NB4 (cell line): ENCODE measurements around the gene ZNF496.

Experiments
- POLR2A ChIP-seq: IDR thresholded peaks from 2 replicates; pipeline ENCODE4 v1.6.1; 2011; ENCODE audit warnings: mild to moderate bottlenecking; ENCODE audit not compliant: insufficient read length; ENCODE audit errors: extremely low read depth
- TF ChIP-seq, protein P1 (sequence below): IDR thresholded peaks from one replicate; pipeline ENCODE4 v1.5.1; 2012; ENCODE audit warnings: low read depth, low read length
- TF ChIP-seq, protein P2 (sequence below): IDR thresholded peaks from 2 replicates; pipeline ENCODE4 v1.6.1; 2011; ENCODE audit warnings: low read depth, low read length

DNA sequence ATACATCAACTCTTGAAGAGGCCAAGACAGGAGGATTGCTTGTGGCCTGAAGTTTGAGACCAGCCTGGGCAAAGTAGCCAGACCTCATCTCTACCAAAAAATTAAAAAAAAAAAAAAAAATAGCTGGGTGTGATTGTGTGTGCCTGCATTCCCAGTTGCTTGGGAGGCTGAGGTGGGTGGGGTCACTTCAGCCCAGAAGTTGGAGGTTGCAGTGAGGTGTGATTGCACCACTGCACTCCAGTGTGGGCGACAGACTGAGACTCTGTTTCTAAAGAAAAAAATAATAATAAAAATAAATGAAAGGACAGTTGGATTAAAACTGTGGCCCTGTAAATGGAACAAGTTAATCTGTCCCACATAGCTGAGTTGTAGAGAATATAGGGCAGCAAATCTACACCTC lies 18.9 kb upstream of the ZNF496 start:
- no peak for TF ChIP-seq POLR2A
- TF ChIP-seq, protein P1, sequence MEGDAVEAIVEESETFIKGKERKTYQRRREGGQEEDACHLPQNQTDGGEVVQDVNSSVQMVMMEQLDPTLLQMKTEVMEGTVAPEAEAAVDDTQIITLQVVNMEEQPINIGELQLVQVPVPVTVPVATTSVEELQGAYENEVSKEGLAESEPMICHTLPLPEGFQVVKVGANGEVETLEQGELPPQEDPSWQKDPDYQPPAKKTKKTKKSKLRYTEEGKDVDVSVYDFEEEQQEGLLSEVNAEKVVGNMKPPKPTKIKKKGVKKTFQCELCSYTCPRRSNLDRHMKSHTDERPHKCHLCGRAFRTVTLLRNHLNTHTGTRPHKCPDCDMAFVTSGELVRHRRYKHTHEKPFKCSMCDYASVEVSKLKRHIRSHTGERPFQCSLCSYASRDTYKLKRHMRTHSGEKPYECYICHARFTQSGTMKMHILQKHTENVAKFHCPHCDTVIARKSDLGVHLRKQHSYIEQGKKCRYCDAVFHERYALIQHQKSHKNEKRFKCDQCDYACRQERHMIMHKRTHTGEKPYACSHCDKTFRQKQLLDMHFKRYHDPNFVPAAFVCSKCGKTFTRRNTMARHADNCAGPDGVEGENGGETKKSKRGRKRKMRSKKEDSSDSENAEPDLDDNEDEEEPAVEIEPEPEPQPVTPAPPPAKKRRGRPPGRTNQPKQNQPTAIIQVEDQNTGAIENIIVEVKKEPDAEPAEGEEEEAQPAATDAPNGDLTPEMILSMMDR = no peak
- TF ChIP-seq, protein P2, sequence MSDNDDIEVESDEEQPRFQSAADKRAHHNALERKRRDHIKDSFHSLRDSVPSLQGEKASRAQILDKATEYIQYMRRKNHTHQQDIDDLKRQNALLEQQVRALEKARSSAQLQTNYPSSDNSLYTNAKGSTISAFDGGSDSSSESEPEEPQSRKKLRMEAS = no peak
